Epithelial cell of proximal tubule (primary cell): ENCODE results near the gene SLC1A4. TPM values are rescaled to one million over a fixed set of nuclear protein-coding genes. Genes with fewer than 3 reads are reported as not detected.

Source experiments
- DNase-seq: peaks from one replicate; pipeline ENCODE4 v3.0.0-alpha.2; 2011; ENCODE audit warnings: low read depth
- H3K4me3 ChIP-seq: 2 replicates; pipeline ENCODE4 v1.5.1; 2011; ENCODE audit warnings: low read depth, mild to moderate bottlenecking, low read length
- CTCF ChIP-seq: conservative IDR thresholded peaks from 2 replicates; pipeline ENCODE4 v1.5.1; 2012; ENCODE audit warnings: low read depth, mild to moderate bottlenecking, low read length
- total RNA-seq: library from RNA; depleted of rRNA; stranded (reverse); fragments of >200 nt; gene quantifications from 2 replicates; pipeline ENCODE4 v1.2.3, GENCODE V29; 2015

SLC1A4 gene
- total RNA-seq, 1 donor from 2014 or later, result 19.8 TPM

- no peak for TF ChIP-seq CTCF
- H3K4me3 ChIP-seq, result no peak overlapping the region
- peak; percentile 63 for DNase-seq
Observed at GRCh38 chr2:64975232-64975821, 13.9 kb upstream of the SLC1A4 start.

- no peak for TF ChIP-seq CTCF
- no peak for DNase-seq
- no peak overlapping the region for H3K4me3 ChIP-seq
Observed at GRCh38 chr2:64976276-64976675, 12.9 kb upstream of the SLC1A4 start.

GRCh38 chr2:64978514-64979268 lies 10.5 kb upstream of the SLC1A4 start:
- peak; percentile 32 for TF ChIP-seq CTCF
- DNase-seq, result no peak
- no peak overlapping the region for H3K4me3 ChIP-seq

- no peak for DNase-seq
- TF ChIP-seq CTCF, result no peak
- H3K4me3 ChIP-seq, result no peak overlapping the region
Observed at GRCh38 chr2:64979744-64980143, 9.5 kb upstream of the SLC1A4 start.

GRCh38 chr2:64980183-64980582 lies 9.0 kb upstream of the SLC1A4 start:
- H3K4me3 ChIP-seq, result no peak overlapping the region
- DNase-seq, result no peak
- no peak for TF ChIP-seq CTCF

- TF ChIP-seq CTCF, result no peak
- no peak overlapping the region for H3K4me3 ChIP-seq
- DNase-seq, result no peak
Observed at GRCh38 chr2:64982311-64982857, 6.8 kb upstream of the SLC1A4 start.
